Daoy (cell line): Measurements from ENCODE around the gene CCDC12. TPM values are rescaled to one million over a fixed set of nuclear protein-coding genes. Genes with fewer than 3 reads are reported as not detected.

ENCODE experiments used
- DNase-seq: peaks from one replicate; pipeline ENCODE4 v3.0.0-alpha.2; 2015; ENCODE audit warnings: low read depth
- total RNA-seq: library from RNA; depleted of rRNA; stranded (reverse); fragments of >200 nt; shearing (Covaris generic); gene quantifications from 2 replicates; pipeline ENCODE4 v1.2.3, GENCODE V29; 2014

Gene CCDC12
- total RNA-seq, 1 experiment from 2014 or later, result 29.1 TPM

DNA sequence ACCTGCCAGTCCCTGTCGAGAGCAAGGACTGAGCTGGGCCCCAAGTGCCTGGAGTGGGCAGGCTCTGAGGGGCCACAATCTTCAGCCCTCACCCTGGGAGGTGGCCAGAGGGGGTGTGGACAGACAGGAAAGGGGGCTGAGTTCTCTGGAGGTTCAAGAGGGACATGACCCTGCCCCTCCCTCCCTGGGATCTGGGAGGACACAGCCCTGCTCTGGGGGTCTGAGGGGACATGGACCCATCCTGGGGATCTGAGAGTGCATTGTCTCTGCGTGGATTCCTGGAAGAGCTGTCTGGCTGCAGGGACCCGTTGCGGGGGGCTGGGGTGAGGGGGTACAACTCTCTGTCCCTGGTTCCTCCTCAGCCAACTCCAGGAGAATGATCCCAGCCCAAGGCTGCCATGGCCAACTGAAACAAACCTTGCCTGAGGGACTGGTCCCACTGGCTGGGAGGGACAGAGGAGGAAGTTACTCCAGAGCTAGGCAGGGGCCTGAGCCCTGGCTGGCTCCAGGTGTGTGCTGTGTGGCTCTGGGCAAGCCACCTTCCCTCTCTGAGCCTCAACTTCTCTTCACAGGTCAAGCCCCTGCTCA, 70.0 kb downstream of the CCDC12 start:
- DNase-seq, result no peak

- DNase-seq, result no peak
Measured at GRCh38 chr3:46905661-46906451, 70.7 kb downstream of the CCDC12 start.

DNA sequence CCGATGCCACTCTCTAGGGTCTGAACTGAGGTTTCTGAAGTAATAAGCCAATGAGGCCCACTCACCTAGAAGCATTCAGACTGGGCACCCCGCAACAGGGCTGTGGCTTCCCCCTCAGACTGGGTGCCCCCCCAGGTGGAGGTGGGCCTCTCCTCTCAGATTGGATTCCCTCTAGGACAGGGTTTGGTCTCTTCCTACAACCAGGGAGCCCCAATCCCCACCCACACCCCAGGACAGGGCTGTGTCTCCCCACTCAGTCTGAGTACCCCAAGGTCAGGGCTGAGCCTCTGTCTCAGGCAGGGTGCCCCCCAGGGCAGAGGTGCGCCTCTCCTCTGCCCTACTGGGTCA, 71.4 kb downstream of the CCDC12 start:
- no peak for DNase-seq

DNA sequence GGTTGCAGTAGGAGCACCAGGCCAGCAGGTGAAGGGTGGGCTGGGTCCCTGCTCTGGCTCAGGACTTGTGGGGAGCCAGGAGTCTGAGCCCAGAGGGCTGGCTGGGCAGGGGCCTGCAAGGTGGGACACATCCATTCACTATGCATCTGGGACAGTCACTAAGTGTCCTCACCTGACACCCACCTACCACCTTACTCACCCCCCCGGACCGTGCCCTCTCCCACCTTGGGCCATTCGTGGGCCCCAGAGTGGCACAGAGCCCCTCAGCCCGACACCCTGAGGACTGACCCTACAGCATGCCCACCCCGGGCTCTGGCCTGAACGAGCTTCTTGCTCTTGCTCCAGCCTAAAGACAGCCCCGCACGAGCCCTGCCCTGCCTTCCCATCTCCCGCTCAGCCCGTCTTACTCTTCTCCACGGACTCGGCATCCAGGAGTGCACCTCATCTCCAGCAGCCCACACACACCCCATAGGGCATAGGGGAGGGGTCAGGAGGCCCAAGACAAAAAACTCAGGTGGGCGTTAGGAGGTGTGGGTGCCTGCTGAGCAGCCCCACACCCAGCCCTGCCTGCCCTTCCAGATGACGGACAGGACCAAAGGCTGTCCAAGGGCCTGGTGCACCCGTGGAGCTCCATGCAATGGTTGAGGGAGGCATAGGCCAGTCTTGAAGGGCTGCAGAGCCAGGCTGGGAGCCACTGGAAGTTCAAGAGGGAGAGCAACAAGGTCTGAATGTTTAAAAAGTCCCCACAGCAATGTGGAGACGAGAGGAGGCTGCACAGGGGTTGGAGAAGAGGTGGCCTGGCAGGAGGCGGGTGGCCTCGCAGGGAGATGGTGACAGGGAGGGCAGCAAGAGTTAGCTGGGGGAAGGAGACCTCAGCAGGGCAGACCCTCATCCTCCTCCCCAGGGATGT, 72.0 kb downstream of the CCDC12 start:
- DNase-seq, result no peak

GRCh38 chr3:46903341-46904302, 72.9 kb downstream of the CCDC12 start:
- DNase-seq, result peak; percentile 85

GRCh38 chr3:46902188-46902631, 74.3 kb downstream of the CCDC12 start:
- no peak for DNase-seq

- no peak for DNase-seq
Measured at GRCh38 chr3:46901591-46902187, 74.9 kb downstream of the CCDC12 start.

DNA sequence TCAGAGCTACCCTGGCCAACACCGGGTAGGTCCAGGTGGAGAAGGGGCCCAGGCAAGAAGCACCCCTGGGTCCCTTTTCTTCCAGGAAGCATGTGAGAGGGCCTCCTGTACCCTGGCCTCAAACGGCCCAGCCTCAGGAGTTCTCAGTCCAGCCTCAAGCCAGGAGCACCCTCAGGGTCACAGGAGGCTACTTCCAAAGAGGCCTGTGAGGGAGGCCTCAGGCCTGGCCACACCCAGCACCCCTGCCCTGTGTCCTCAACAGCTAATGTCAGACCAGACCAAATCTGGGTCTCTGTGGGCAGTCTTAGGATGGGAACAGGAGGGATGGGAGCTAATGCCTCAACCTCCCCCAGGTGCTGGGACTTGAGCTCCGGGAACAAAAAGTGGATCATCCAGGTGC, 75.5 kb downstream of the CCDC12 start:
- no peak for DNase-seq

DNA sequence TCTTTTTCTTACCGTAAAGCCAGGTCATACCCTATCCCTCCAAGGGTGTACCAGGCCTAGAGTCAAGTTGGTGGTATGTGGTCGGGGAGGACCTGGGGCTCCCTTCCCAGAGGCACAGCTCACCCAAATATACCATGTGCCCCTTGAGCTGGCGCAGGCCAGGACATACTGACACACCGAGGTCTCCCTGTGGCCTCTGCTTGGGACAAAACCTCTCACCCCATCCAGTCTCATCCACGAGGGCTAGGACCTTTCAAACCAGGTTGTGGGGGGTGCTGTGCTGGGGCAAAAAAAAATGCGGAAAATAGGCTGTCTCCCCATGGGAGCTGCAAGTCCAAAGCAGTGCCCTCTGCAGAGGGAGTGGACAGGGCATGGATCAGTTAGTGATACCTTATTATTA, 76.2 kb downstream of the CCDC12 start:
- no peak for DNase-seq

- no peak for DNase-seq
Measured at GRCh38 chr3:46900007-46900292, 76.6 kb downstream of the CCDC12 start.

DNA sequence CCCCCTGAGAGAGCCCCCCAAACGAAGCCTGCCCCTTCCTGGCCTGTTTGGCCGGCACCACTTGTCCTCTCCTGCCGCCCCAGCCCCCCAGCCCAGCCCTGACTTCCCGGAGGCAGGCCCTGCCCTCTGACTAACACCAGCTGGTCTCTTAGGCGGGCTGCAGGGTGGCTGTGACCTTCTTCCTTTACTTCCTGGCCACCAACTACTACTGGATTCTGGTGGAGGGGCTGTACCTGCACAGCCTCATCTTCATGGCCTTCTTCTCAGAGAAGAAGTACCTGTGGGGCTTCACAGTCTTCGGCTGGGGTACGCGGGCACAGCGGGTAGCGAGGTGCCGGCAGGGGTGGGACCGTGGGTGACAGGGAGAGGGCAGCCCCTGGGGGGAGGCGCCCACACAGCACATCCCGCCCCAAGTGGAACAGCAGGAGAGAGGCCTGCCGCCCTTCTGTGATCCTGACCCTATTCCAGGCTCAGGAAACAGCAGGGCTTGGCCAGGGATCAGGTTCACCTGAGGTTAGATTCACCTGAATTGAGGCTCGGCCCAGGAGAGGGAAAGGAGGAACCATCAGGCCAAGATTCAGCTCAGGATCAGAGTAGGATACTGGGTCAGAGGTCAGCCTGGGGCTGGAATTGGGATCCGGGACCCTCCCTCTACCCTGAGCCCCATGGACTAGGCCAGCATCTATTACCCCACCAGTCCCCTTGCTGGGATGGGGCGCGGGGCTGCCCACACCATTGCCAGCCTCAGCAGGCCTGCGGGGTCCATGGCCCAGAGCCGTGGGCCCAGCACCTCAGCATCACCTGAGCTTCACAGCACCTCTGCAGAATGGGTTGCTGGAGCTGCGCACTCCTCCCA, 77.2 kb downstream of the CCDC12 start:
- DNase-seq, result no peak

DNA sequence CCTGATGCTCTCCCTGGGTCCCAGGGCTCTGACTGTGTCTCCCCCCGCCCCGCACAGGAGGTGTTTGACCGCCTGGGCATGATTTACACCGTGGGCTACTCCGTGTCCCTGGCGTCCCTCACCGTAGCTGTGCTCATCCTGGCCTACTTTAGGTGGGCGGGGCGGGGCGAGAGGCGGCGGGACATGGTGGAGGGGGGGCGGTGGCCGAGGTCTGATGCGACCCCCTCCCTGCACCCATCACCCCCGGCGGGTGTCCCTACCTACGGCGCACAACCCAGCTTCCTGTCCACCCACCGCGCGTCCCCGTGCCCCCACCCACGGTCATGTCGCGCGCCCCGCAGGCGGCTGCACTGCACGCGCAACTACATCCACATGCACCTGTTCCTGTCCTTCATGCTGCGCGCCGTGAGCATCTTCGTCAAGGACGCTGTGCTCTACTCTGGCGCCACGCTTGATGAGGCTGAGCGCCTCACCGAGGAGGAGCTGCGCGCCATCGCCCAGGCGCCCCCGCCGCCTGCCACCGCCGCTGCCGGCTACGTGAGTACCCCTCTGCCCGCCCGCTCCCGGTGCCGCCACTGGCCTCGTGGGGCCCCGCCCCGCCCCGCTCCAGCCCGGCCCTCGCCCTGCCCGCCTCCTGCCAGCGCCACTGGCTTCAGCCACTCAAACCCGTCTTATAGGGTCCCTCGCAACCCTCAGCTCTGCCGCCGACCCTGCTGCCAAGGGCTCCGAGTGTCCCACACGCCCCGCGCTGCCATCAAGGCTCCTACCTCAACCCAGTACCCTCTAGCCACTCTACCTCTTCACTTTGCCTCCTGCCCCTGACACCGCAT, 78.0 kb downstream of the CCDC12 start:
- no peak for DNase-seq

DNA sequence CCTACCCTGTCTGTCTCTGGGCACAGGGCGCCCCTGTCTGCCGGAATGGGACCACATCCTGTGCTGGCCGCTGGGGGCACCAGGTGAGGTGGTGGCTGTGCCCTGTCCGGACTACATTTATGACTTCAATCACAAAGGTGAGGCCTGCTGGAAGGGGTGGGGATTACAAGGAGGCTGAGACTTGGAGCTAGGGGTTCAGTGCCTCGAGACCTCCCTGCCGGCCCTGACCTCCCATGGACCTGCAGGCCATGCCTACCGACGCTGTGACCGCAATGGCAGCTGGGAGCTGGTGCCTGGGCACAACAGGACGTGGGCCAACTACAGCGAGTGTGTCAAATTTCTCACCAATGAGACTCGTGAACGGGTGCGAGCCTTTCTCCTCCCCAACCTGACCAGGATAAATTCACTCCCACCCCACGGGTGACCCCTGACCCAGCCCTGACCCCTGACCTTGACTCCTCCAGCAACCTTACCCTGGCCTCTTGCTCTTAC, 78.7 kb downstream of the CCDC12 start:
- DNase-seq, result no peak

DNA sequence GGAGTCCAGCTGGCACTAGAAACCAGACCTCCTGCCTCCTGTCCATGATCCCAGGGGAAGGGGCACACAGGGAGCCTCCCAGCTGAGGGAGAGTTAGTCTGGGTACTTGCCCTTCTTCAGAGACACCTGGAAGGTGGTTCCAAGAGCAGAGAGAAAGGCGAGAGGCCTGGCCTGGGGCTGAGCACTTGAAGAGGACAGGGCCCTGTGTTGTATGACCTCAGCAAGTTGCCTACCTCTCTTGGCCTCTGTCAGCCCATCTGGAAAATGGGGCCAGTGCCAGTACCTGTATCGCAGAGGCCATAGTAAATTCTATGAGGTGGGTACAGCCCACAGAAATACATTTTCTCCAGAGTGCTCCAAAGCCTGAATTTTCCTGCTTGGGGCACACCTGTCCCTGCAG, 79.5 kb downstream of the CCDC12 start:
- DNase-seq, result no peak

GRCh38 chr3:46896386-46896785, 80.2 kb downstream of the CCDC12 start:
- no peak for DNase-seq

- DNase-seq, result no peak
Measured at GRCh38 chr3:46895761-46896160, 80.8 kb downstream of the CCDC12 start.

GRCh38 chr3:46895204-46895660, 81.3 kb downstream of the CCDC12 start:
- DNase-seq, result peak; percentile 36

GRCh38 chr3:46894256-46894655, 82.3 kb downstream of the CCDC12 start:
- no peak for DNase-seq

DNA sequence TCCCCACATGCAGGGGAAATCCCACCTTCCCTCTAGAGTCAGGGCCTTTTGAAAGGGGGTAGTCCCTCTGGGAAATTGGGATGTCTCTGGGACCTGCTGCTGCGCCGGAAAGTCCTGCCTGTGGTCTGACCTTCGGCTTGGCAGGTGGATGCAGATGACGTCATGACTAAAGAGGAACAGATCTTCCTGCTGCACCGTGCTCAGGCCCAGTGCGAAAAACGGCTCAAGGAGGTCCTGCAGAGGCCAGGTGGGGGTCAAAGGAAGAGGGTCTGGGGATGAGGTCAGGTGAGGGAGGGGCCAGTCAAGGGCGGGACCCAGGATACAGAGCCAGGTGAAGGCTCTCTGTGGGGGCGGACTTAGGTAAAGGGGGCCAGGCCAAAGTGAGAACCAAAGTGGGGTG, 82.8 kb downstream of the CCDC12 start:
- no peak for DNase-seq
